ENCODE measurements around the gene SENP6.
A peak's percentile ranks its signal among the peaks of the same experiment; 100 is the strongest.
"Not testable (repeated sequence)": the region's sequence is repeated elsewhere in the genome, so short reads cannot be mapped to it uniquely, and the experiment has no call there.

Gene SENP6

GRCh38 chr6:75666592-75666991, 64.9 kb downstream of the SENP6 start:
- no peak for DNase-seq (ENCODE audit: low spot score)

- DNase-seq (ENCODE audit: low spot score): no peak
Measured at GRCh38 chr6:75673884-75674283, 72.2 kb downstream of the SENP6 start.

DNA sequence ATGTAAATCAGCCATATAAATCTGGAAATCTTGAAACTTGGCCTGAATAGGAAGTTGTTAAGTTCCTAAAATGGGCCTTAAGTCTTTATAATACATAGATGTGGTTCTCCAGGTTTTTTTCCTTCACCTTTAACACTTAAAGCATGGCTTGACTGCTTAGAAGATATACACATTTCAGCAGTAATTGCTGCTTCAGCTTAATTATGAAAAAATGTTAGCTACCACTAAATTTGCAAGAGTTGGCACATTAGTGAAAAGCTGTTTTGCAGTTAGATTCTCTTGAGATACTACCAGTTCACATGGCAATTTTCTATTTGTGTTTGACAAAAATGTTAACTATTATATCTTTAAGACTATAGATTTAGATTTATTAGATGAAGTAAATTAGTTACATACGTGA, 74.7 kb downstream of the SENP6 start:
- no peak for DNase-seq (ENCODE audit: low spot score)

GRCh38 chr6:75682548-75682947, 80.9 kb downstream of the SENP6 start:
- not testable (repeated sequence) for DNase-seq (ENCODE audit: low spot score)

DNA sequence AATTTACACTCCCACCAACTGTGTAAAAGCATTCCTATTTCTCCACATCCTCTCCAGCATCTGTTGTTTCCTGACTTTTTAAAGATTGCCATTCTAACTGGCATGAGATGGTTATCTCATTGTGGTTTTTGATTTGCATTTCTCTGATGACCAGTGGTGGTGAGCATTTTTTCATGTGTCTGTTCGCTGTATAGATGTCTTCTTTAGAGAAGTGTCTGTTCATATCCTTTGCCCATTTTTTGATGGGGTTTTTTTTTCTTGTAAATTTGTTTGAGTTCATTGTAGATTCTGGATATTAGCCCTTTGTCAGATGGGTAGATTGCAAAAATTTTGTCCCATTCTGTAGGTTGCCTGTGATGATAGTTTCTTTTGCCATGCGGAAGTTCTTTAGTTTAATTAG, 81.3 kb downstream of the SENP6 start:
- DNase-seq (ENCODE audit: low spot score): not testable (repeated sequence)

DNA sequence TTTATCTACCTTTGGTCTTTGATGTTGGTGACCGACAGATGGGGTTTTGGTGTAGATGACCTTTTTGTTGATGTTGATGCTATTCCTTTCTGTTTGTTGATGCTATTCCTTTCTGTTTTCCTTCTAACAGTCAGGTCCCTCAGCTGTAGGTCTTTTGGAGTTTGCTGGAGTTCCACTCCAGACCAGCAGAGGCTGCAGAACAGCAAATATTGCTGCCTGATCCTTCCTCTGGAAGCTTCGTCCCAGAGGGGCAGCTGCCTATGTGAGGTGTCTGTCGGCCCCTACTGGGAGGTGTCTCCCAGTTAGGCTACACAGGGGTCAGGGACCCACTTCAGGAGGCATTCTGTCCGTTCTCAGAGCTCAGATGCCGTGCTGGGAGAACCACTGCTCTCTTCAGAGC, 85.9 kb downstream of the SENP6 start:
- not testable (repeated sequence) for DNase-seq (ENCODE audit: low spot score)

GRCh38 chr6:75687937-75688336, 86.3 kb downstream of the SENP6 start:
- DNase-seq (ENCODE audit: low spot score): not testable (repeated sequence)

GRCh38 chr6:75689576-75689975, 87.9 kb downstream of the SENP6 start:
- DNase-seq (ENCODE audit: low spot score): no peak

DNA sequence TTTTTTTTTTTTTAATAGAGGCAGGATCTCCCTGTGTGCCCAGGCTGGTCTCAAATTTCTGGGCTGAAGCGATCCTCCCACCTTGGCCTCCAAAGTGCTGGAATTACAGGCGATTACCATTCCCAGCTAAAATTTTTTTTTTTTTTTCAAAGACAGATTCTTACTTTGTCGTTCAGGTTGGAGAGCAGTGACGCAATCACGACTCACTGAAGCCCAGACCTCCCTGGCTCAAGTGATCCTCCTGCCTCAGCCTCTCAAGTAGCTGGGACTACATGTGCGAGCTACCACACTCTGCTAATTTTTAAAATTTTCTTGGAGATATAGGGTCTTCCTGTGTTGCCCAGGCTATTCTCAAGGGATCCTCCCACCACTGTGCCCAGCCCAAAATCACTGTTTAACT, 89.3 kb downstream of the SENP6 start:
- DNase-seq (ENCODE audit: low spot score): peak; percentile 35

DNA sequence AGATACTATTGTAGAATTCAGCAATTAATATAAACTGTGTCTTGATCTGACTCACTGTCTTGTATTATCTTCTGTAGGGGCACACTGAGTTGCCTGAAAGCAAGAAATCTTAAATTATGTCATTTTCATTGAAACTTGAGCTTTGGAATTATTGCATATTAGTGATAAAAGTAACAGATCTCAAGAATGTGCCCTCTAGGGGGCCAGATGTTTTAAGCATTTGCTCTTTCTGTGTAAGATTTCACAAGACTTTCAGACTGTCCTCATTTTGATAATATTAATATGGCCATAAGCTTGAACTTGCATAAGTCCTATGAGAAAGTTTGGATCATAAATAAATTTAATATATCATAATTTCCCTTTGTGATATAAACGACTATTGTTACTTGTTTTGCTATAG, 91.9 kb downstream of the SENP6 start:
- no peak for DNase-seq (ENCODE audit: low spot score)

- no peak for DNase-seq (ENCODE audit: low spot score)
Measured at GRCh38 chr6:75694406-75694805, 92.7 kb downstream of the SENP6 start.

DNA sequence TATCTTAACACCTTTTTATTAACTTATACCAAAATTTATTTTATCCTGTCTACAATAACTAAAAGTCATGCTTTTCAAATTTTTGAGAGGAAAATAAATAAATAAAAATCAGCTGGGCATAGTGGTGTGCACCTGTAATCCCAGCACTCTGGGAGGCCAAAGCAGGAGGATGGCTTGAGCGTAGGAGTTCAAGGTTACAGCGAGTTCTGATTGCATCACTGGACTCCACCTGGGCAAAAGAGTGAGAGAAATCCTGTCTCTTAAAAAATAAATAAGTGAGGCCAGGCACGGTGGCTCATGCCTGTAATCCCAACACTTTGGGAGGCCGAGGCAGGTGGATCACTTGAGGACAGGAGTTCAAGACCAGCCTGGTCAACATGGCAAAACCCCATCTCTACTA, 106.7 kb downstream of the SENP6 start:
- not testable (repeated sequence) for DNase-seq (ENCODE audit: low spot score)

DNA sequence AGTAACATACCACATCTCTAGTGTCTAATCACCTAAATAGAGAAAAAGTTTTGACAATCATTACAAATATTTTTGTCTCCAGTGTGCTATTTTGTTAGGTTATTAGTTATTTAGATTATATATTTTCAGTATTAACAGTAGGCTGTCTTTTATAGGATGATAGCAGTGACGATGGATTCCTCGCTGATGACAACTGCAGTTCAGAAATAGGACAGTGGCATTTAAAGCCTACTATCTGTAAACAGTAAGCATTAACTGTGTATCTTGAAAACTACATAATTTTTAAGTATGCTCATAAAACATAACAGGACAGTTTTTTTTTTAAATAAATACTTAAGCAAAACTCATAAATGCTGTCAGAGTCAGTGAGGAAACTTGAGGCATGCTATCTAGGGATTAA, 109.5 kb downstream of the SENP6 start:
- no peak for DNase-seq (ENCODE audit: low spot score)

- no peak for DNase-seq (ENCODE audit: low spot score)
Measured at GRCh38 chr6:75719133-75719532, 117.5 kb downstream of the SENP6 start.

GRCh38 chr6:75723382-75723781, 121.7 kb downstream of the SENP6 start:
- DNase-seq (ENCODE audit: low spot score): no peak

GRCh38 chr6:75727206-75727605, 125.5 kb downstream of the SENP6 start:
- DNase-seq (ENCODE audit: low spot score): no peak

GRCh38 chr6:75731029-75731428, 129.3 kb downstream of the SENP6 start:
- DNase-seq (ENCODE audit: low spot score): not testable (repeated sequence)

GRCh38 chr6:75735491-75736186, 134.0 kb downstream of the SENP6 start:
- peak; percentile 90 for DNase-seq (ENCODE audit: low spot score)

DNA sequence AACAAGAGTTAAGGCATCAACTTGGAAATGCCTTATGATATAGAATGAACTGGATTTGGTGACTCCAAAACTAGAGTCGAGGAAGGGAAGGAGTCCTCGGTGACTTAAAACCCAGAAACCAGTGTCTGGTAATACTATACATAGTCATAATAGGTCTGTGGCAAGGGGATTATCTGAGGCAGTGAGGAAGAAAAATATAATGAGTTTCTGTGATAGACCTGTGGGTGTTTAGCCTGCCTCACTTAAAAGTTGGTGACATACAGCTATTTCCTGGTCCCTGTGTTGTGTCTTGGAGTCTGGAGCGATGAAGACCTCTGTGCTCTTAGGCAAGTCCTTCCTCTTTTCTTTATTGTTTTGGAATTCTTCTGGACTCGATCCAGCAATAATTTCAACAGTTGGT, 142.3 kb downstream of the SENP6 start:
- no peak for DNase-seq (ENCODE audit: low spot score)

- no peak for DNase-seq (ENCODE audit: low spot score)
Measured at GRCh38 chr6:75745404-75745803, 143.7 kb downstream of the SENP6 start.

DNA sequence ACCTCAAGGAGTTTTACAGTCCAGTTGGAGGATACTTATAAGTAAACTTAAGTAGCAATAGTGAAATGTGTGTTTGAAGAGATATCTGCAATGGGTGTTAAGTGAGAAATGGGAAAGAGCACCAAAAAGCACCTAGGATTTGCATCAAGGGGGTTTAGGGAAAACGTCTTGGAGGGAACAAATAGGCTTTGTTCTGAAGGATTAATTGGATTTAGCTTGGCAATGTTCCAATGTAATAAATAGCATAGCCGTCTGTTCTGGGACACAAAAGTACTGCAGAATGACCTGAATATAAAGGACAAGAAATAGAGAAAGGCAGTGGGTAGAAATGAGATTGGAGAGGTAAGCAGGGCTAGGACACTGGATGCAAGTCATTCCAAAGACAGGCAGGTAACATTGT, 144.5 kb downstream of the SENP6 start:
- no peak for DNase-seq (ENCODE audit: low spot score)

GRCh38 chr6:75747152-75747992, 145.7 kb downstream of the SENP6 start:
- DNase-seq (ENCODE audit: low spot score): no peak

GRCh38 chr6:75748003-75748742, 146.5 kb downstream of the SENP6 start:
- no peak for DNase-seq (ENCODE audit: low spot score)
